ENCODE measurements around the gene ZCWPW1. TPM values are rescaled to one million over a fixed set of nuclear protein-coding genes. Genes with fewer than 3 reads are reported as not detected.
A peak's percentile ranks its signal among the peaks of the same experiment; 100 is the strongest.

The ZCWPW1 gene
- total and polyA plus RNA-seq, 2 of the 13 experiments (the other 11 are each of a cell fraction or from before 2014, with no cell fraction given): 2.4 to 2.5 TPM

GRCh38 chr7:100429637-100430492 lies 1.4 kb upstream of the ZCWPW1 start, which contains the start of gene MEPCE (continued):
- TF ChIP-seq ZNF10 (CRISPR knock-in tag; IDR thresholded peaks at IDR 0.05; ENCODE audit: borderline replicate concordance, low read depth) (no peak), ZNF556 (CRISPR knock-in tag; IDR thresholded peaks at IDR 0.05; ENCODE audit: borderline replicate concordance) (no peak), SNRNP70 (IDR thresholded peaks at IDR 0.05; ENCODE audit: low read depth, low read length) (no peak), ZUFSP (CRISPR knock-in tag; IDR thresholded peaks at IDR 0.05; ENCODE audit: borderline replicate concordance) (no peak), ZNF235 (CRISPR knock-in tag; IDR thresholded peaks at IDR 0.05; ENCODE audit: borderline replicate concordance) (no peak), KAT7 (CRISPR knock-in tag; IDR thresholded peaks at IDR 0.05; ENCODE audit: borderline replicate concordance) (peak; percentile 39; the same call in 1 of the 2 replicates), ZNF274 (CRISPR knock-in tag; IDR thresholded peaks at IDR 0.05) (no peak; the same call in 1 of the 2 replicates), ZNF737 (CRISPR knock-in tag; IDR thresholded peaks at IDR 0.05; ENCODE audit: borderline replicate concordance) (no peak), ZNF672 (CRISPR knock-in tag; IDR thresholded peaks at IDR 0.05) (no peak), ZNF580 (CRISPR knock-in tag; IDR thresholded peaks at IDR 0.05; ENCODE audit: borderline replicate concordance, low read depth) (0 out of 2 replicates have a peak, but pooled peaks have one; percentile 52), ZBTB34 (CRISPR knock-in tag; IDR thresholded peaks at IDR 0.05) (no peak), HMG20A (CRISPR knock-in tag; IDR thresholded peaks at IDR 0.05; ENCODE audit: borderline replicate concordance) (no peak), FOXA1 (IDR thresholded peaks at IDR 0.05) (no peak), FOXA1 (CRISPR knock-in tag; IDR thresholded peaks at IDR 0.05) (no peak), ZNF841 (CRISPR knock-in tag; IDR thresholded peaks at IDR 0.05; ENCODE audit: borderline replicate concordance) (no peak), PRMT3 (CRISPR knock-in tag; IDR thresholded peaks at IDR 0.05; ENCODE audit: borderline replicate concordance, low read depth) (0 out of 2 replicates have a peak, but pooled peaks have one; percentile 4), ZMYM3 (CRISPR knock-in tag; IDR thresholded peaks at IDR 0.05) (no peak), CBX5 (CRISPR knock-in tag; IDR thresholded peaks at IDR 0.05; ENCODE audit: borderline replicate concordance) (no peak), NR2F2 (IDR thresholded peaks at IDR 0.05; ENCODE audit: borderline replicate concordance, low read depth) (no peak), ATF4 (CRISPR knock-in tag; IDR thresholded peaks at IDR 0.05) (no peak), PHF20 (CRISPR knock-in tag; IDR thresholded peaks at IDR 0.05) (no peak), ZFP90 (CRISPR knock-in tag; IDR thresholded peaks at IDR 0.05; ENCODE audit: borderline replicate concordance) (no peak; the same call in 1 of the 2 replicates), ZNF136 (CRISPR knock-in tag; IDR thresholded peaks at IDR 0.05; ENCODE audit: low read depth) (no peak), ONECUT2 (CRISPR knock-in tag; IDR thresholded peaks at IDR 0.05) (no peak)

Measured in HepG2 (cell line).